Measurements from ENCODE around the gene MYOC.
A peak's percentile ranks its signal among the peaks of the same experiment; 100 is the strongest.
"Not testable (repeated sequence)": the region's sequence is repeated elsewhere in the genome, so short reads cannot be mapped to it uniquely, and the experiment has no call there.

Gene MYOC

DNA sequence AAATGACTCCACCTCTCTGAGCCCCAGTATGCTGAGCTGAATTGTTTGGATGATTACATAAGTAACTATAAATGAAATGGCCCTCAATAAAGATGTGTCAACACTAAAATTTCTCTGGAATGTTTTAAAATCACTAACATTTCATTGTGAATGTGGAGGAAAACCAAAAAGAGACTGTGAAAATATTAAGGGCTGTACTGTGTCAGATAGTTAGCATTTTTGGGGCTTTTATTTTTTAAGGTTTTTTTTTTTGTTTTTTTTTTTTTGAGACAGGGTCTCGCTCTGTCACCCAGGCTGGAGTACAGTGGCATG, 6.3 kb downstream of the MYOC start:
- DNase-seq = no peak

DNA sequence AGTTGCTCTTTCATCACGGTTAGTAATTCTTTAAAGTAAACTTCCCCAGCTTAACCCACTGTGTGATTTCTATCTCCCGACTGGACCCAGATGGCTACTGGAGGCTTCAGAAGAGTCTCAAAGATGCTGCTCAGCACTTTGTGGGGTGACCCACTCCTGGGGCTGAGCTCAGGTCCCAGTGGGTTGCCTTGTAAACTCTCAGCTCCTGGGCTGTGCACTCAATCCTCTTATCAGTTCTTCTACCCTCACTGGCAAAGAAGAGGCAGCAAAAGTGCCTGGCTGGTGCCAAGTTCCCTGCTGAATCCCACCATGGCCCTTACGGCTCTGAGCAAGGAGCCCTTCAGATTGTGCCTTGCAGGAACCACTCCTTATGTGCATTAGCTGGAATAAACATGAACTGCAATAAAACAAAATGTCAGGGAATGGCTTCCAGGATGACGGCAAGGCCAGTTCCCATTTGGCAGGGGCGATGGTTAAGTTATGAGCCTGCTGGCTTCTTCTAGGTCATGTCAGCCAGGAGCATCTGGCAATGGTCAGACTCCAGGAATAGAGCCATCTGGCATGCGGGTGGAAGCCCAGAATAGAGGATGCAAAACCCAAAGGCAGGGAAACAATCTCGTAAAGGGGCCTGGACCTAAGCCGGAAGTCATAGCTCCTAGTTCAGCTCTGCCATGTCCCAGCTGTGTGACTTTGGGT, 6.8 kb downstream of the MYOC start:
- DNase-seq = peak; percentile 10

DNA sequence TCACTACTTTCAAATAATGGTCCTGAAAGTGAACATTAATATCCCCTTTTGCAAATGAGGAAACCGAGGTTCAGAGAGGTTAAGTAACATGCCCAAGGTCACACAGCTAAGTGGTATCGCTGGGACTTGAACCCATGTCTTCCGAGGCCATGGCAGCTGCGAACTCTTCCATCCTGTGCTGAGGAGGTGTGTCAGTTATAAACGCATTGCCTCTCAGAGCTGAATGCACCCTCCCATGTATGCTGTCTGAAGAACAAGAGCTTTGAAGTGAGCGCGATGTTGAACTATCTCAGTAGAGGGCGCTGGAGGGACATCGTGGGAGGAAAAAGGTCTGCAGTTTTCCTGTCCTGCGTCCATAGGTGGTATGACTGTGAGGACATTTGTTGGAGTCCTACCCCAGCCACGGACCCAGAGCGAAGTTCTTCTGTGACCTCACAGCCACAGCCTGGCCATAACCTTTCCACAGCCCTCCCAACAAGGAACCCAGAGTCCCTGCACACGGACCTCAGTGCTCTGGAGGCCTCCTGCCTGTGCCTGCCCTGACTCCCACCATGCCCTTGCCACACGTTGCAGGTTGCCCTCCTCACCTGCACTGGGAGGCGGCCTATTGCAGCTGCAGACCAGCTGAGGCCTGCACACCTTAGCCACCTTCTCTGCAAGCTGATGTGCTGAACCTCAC, 7.5 kb downstream of the MYOC start:
- DNase-seq = peak; percentile 82

DNA sequence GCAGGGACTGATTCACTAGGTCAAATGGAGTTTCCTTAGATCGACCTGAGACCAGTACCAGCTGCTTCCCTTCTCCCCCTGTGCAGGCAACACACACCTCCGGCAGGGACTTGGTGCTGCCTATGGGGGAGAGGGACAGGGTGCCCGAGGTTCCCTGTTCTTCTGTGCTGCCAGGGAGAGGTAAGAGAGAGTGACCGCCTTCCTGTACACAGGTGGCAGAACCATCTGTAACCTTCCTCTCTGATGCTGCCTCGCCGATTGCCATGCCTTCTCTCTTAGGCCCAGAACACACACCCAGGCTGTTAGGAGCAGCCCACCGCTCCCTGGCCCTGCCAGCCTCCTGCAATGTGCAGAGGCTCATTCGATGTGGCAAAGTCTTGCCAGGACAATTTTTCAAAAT, 9.3 kb downstream of the MYOC start:
- no peak for DNase-seq

DNA sequence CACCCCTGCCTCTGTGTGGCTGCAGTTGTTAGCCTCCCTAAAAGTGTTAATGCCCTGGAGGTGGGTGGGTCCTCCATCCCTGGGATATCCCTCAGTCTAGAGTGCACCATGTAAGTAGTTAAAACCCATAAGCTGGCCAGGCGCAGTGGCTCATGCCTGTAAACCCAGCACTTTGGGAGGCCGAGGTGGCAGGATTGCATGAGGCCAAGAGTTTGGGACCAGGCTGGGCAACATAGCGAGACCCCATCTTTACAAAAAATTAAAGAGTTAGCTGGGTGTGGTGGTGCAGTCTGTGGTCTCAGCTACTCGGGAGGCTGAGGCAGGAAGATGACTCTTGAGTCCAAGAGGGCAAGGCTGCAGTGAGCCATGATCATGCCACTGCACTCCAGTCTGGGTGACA, 10.3 kb downstream of the MYOC start:
- DNase-seq = no peak

DNA sequence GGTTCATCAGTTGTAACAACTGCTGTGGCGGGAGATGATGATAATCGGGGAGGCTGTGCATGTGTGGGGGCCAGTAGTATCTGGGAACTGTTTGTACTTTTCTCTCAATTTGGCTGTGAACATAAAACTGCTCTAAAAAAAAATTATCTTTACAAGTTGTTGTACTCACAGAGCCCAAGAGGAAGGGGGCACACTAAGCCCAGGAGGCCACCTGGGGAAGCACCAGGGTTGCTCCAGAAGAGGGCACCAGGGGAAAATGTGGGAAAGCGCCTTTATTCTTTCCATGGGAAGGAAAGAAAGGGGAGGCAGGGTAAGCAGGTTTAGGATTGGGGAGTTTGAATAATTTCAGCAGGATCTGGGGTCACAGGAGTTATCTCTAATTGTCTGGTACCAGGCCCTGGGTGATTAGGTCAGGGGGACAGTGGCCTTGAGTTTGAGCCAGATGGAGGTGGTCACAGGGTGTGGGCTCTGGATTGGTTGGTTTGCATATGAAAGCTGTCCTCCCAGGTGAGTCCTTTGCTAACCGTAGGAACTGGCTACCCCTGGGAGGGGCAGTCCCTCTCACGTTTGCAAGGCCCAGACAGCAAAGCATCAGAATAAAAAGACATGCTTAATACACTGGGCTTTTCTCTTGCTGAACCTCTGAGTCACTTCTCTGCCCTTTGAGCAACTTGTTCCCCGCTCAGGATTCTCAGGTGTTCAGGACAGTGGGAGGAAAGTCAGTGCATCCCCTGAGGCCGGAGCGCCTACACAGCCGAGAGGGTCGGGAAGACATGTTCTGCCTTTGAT, 11.2 kb downstream of the MYOC start:
- DNase-seq = no peak

DNA sequence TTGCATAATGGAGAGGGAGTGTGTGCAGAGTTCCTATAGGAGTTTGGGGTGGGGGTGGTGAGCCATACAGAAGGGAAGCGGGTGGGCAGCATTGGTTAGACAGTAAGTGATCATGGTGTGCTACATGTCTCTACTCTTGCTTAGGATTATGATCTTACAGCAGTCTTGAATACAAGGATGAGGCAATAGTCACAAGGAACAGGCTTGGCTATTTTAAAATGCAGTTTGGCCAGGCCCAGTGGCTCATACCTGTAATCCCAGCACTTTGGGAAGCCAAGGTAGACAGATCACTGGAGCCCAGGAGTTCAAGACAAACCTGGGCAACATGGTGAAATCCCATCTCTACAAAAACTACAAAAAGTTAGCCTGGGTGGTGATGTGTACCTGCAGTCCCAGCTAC, 12.3 kb downstream of the MYOC start:
- no peak for DNase-seq

DNA sequence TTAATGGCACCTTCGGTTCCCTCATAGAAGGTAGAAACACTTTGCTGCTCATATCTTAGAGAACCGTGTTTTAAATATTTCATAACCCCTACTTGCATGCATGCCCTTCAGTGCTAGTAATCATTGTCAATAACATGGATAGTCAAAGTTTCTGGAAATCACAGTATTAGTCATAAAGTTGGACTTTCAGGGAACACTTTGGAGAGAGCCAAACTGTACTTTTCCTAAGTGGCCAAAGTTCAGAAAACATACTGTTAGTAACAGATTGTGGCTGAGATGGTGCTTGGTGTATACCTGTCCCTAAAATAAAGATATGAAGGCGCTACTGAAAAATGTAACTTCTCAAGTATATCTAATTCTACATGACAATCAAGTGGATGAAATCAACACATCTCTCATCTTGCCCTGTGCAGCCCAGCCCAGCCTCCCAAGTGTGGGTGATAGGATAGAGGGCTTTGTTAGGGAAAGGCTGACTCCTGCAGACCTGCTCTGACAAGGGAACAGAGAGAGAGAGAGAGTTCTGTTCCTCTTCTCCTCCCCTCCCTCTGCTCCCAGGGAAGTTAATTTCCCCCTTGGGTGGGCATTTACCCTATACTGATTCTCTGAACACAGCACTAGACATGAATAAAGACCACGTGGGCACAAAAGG, 14.4 kb downstream of the MYOC start:
- peak; percentile 7 for DNase-seq

DNA sequence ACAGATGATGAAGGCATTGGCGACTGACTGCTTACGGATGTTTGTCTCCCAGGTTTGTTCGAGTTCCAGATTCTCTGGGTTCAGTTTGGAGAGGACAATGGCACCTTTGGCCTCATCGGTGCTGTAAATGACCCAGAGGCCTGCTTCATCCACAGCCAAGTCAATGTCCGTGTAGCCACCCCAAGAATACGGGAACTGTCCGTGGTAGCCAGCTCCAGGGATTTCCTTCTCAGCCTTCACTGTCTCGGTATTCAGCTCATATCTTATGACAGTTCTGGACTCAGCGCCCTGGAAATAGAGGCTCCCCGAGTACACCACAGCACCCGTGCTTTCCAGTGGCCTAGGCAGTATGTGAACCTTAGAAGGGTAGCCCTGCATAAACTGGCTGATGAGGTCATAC, 16.3 kb downstream of the MYOC start:
- DNase-seq = no peak

DNA sequence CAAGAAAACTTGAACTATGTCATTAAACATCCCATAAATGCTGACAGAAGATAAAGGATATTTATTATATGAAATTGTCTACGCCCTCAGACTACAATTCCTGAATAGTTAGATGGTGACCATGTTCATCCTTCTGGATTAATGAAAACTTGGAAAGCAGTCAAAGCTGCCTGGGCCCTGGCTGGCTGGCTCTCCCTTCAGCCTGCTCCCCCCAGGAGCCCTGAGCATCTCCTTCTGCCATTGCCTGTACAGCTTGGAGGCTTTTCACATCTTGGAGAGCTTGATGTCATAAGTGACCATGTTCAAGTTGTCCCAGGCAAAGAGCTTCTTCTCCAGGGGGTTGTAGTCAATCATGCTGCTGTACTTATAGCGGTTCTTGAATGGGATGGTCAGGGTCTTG, 16.8 kb downstream of the MYOC start:
- no peak for DNase-seq

DNA sequence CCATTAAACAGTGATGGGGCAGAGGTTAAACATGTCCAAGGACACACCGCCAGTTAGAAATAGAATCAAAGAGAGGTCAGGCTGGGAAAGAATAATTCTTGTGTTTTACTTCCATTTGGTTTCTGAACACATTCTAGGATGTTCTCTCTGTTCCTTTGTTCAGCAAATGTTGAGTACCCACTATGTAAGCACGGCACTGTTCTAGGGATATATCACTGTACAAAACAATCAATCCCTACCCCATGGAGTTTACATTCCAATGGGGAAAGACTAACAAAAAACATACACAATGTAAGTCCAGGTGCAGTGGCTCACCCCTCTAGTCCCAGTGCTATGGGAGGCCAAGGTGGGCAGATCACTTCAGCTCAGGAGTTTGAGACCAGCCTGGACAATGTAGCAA, 24.3 kb downstream of the MYOC start:
- DNase-seq = no peak

DNA sequence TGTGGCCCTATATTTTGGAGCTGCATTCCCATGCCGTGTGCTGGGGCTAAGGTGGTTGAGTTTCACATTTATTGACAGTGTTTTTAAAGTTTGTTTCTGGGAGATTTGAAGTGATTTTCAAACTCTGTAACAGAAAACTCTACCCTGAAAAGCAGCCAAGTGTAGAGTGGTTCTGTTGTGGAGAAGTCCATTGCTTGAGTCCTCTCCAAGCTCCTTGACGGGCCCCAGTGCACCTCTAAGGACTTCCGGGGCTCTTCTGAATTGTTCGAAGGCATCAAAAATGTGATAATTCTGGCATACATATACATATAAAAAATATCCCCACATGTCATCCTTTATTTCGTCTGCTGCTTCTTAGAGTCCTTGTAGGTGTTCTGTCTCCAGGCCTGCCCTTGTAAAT, 25.5 kb downstream of the MYOC start:
- no peak for DNase-seq

DNA sequence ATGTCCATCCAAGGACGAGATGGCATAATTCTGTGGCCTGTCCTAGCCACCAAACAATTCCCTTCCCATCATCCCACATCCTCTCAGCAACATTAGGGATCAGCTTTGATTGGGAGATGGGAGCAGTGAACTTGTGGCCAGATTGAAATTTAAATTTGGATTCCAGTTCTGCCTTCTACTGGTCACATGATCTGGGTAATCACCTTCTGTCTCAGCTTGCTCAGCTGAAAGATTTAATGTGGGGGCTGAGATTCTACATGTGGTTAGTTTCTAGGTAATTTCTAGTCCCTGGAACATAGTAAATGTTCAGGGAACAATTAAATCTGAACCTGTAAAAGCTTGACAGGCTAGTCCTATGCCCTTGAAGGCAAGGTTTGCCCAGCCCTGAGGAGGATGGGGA, 27.3 kb downstream of the MYOC start:
- DNase-seq = no peak

DNA sequence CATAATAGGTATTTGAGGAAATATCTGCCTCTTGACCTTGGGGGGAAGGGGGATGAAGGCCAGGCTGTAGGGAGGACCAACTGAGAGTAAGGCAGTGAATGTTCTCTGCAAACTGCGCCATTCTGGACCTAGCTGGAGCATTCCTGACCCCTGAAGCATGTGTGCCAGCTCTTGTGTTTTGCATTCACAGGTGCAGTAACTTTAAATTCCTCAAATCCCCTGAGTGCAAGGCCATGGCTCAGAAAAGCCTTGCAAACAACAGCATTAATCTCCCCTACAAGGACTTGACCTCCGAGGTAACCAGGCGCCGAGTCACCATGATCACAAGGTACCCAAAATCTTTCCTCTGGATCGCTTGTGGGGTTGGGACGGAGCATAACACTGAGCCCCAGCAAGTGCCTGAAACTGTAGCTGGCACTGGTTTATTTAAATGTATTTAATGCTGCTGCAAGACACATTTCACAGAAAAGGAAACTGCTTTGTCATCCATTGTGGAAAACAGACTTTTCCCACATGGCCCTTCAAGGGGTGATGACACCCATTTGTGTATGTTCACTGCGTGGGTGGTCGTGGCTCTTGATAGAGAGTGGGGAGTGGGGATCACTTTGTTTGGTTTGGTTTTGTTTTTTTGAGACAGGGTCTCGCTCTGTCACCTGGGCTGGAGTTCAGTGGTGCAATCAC, 28.7 kb downstream of the MYOC start:
- no peak for DNase-seq

DNA sequence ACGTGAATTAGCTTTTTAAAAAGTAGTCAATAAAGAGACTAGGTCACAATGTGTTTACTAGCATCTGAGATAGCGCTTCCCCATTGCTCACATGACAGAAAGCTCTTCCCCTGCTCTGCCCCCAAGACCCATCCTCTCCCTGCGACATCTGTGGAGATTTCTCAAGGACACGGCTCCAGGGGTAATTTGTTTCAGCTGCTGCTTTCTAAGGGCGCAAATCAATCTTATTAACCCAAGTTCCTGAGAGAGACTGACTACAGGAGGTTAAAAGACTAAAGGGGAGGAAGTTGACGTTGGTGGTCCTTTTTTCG, 30.4 kb downstream of the MYOC start, which contains the start of gene MYOCOS:
TSS of gene MYOCOS (plus strand) at position 92 of the 311 bp plus-strand sequence. CDS start 1,641 bp downstream, outside the sequence.
- no peak for DNase-seq

DNA sequence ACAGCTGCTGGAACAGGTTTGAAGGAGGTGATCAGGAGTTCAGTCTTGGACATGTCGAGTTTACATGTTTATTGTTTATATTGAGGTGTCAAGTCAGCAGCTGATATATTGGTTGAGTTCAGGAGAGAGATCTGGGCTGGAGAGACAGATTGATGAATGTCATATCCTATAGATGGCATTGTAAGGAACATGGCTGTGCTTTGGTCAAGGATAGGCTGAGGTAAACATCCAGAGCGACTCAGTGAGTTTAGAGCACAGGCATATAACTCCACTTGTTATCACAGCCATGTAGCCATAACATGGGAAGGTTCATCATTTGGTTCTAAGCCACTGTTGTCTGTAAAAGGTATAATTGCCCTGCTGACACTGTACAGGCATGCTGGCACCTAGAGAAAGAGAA, 35.9 kb downstream of the MYOC start:
- no peak for DNase-seq

DNA sequence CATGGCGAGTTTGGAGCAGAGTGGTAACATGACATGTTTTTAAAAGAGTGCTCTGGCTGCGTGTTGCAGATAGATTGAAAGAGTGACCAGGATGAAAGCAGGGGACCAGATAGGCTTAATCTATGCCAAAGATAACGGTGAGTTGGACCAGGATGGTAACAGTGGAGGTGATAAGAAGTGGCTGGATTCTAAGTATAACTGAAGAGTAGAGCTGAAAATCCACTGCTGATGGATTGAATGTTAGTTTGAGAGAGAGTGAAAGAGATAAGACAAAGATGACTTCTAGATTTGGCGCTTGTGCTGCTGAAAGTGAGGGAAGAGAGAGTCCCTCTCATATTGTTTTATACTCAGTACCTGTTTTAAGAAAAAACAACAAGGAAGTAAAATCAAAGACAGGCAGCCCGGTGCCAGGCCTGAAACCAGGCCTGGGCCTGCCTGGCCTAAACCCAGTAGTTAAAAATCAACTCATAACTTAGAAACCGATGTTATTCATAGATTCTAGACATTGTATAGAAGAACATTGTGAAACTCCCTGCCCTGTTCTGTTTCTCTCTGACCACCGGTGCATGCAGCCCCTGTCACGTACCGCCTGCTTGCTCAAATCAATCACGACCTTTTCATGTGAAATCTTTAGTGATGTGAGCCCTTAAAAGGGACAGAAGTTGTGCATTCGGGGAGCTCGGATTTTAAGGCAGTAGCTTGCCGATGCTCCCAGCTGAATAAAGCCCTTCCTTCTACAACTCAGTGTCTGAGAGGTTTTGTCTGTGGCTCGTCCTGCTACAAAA, 37.2 kb downstream of the MYOC start:
- not testable (repeated sequence) for DNase-seq

DNA sequence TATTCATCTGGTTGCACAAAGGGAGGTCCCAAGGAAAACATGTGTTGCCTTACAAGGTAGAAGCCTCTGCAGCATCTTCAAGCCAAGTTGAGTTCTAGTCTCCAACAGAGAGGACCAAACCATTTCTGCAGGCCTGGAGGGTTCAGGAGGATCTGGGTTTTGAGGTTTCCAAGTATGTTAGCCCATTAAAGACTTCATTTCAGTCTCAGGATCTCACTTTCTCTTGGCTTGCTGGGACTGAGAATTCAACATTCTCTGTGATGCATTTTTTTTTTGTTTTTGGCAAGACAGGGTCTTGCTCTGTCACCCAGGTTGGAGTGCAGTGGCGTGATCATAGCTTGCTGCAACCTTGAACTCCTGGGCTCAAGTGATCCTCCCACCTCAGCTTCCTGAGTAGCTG, 39.2 kb downstream of the MYOC start:
- DNase-seq = no peak

DNA sequence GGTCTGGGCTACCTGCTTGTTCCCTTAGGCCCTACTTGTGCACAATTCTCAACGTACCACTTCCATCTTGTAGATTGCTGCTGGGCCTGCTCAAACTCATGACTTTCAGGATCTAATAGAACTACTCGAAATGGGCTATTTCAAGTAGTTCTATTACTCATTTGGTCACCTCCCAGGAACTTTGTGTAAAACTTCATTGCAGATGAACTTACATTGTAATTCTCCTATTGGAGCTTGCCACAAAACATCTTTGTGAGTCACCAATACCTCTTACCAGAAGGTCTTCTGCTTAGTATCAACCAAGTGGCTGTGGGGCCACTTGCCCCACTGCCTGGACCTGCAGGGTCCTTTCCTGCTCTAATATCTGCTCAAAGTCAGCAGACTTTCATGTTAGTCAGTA, 41.2 kb downstream of the MYOC start:
- DNase-seq = no peak

DNA sequence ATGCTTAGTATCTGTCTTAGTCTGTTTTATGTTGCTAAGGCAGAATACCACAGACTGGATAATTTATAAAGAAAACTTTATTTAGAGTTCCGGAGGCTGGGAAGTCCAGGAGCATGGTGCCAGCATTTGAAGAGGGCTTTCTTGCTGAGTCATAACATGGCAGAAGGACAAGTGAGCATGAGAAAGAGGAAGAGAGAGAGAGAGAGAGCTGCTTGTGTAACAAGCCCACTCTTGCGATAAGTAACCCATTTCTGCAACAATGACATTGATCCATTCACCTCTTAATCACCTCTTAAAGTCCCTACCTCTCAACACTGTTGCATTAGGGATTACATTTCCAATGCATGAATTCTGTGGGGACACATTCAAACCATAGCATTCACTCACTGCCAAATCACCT, 42.1 kb downstream of the MYOC start:
- peak; percentile 9 for DNase-seq

DNA sequence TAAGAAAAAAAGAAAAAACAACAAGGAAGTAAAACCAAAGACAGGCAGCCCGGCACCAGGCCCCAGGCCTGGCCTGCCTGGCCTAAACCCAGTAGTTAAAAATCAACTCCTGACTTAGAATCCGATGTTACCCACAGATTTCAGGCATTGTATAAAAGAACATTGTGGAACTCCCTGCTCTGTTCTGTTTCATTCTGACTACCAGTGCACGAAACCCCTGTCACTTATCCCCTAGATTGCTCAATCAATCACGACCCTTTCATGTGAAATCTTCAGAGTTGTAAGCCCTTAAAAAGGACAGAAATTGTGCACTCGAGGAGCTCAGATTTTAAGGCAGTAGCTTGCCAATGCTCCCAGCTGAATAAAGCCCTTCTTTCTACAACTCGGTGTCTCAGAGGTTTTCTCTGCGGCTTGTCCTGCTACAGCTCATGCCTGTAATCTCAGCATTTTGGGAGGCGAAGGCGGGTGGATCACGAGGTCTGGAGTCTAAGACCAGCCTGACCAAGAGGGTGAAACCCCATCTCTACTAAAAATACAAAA, 46.0 kb downstream of the MYOC start:
- DNase-seq = no peak

DNA sequence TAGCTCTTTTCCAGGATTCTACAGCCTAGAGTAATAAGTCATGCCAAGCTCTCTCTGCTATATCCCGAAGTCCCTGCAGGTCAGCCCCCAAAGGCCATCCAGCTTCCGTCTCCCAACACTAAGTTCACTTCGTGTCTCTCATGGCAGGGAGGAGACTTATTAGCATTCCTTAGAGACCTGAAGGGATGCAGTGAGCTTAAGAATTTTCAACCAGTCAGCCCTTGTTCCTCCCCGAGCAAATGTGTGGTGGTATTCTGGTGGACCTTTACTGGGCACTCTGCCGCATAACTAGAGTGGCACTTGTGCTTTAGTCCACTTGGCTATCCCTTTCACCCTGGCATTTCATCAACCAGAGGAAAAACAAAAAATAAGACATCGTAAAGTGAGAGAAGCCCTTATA, 49.4 kb downstream of the MYOC start:
- not testable (repeated sequence) for DNase-seq

Data from HCEC 1CT (cell line).